HG03025 (cell line): ENCODE data around the gene PMIS2.
A peak's percentile ranks its signal among the peaks of the same experiment; 100 is the strongest.
"Not testable (repeated sequence)": the region's sequence is repeated elsewhere in the genome, so short reads cannot be mapped to it uniquely, and the experiment has no call there.

Experiments used
- ATAC-seq: cut with Tn5 transposase; IDR thresholded peaks from one replicate; pipeline ENCODE4 v1.9.1; 2021; ENCODE audit warnings: mild to moderate bottlenecking, moderate library complexity; ENCODE audit not compliant: unreplicated experiment, low FRiP score

The PMIS2 gene

GRCh38 chr19:35587321-35587720 is 1.3 kb downstream of the PMIS2 start:
- no peak for ATAC-seq

GRCh38 chr19:35590875-35591274 is 4.9 kb downstream of the PMIS2 start:
- ATAC-seq = no peak

- no peak for ATAC-seq
Observed at GRCh38 chr19:35592226-35592625, 6.3 kb downstream of the PMIS2 start.

GRCh38 chr19:35595026-35595425 is 9.1 kb downstream of the PMIS2 start:
- ATAC-seq = not testable (repeated sequence)

- no peak for ATAC-seq
Observed at GRCh38 chr19:35595928-35596327, 10.0 kb downstream of the PMIS2 start.

DNA sequence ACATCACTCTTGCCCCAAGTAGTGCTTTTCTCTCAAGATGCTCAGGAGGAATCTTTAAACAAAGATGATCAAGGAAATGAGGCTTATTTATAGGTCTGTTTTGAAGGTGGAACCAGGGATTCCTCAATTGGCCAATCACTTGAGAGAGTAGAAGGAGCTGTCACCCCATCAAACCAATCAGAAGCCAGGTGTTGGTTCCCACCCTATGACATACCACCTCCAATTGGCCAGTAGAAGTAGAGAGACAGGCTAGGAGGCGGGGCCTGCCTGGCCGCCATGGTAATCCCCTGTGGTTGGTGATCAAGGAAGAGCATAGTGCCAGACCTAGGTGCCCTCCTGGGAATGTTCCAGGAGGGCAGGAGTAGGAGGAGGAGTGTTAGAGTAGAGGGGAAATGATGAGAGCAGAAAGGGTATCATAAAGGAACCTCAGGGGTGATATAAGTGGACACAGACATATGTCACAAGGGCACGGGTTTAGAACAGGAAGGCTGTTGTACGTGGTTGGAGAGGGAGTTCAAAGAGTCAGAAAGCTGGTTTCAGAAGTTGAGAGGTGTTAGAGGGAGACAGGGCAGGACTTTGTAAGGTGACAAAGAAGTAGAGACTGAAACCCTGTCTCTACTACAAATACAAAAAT is 10.5 kb downstream of the PMIS2 start:
- no peak for ATAC-seq

DNA sequence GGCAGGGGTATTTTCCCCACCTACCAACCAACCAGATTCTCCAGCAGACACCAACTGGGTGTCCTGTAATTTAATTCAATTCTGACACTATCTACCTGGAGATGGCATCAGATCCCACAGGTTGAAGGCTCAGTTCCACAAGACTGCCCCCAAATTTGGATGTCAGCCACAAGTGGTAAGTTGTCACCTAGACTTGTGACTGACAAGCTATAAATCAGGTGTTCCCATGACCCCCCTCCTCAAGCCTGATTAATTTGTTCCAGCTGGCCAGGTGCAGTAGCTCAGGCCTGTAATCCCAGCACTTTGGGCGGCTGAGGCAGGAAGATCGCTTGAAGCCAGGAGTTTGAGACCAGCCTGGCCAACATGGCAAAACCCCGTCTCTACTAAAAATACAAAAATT is 16.0 kb downstream of the PMIS2 start:
- ATAC-seq = no peak

GRCh38 chr19:35604436-35604835 is 18.5 kb downstream of the PMIS2 start:
- ATAC-seq = not testable (repeated sequence)

DNA sequence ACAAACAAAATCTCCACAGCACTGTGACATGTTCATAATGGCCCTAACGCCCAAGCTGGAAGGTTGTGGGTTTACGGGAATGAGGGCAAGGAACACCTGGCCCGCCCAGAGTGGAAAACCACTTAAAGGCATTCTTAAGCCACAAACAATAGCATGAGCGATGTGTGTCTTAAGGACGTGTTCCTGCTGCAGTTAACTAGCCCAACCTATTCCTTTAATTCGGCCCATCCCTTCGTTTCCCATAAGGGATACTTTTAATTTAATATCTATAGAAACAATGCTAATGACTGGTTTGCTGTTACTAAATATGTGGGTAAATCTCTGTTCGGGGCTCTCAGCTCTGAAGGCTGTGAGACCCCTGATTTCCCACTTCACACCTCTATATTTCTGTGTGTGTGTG is 21.2 kb downstream of the PMIS2 start:
- ATAC-seq = not testable (repeated sequence)

DNA sequence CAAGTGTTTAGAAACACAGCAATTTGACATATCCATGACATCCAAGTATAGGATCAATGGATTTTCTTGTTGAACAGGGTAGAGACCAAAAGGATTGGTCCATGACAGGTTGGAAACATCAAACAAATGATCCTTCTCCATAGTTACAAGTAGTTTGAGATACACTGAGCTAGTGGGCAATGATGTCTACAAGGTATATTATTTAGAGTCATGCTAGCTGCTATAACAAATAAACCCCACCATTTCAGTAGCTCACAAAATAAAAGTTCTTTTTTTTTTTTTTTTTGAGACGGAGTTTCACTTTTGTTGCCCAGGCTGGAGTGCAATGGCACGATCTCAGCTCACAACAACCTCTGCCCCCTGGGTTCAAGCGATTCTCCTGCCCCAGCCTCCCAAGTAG is 21.7 kb downstream of the PMIS2 start:
- no peak for ATAC-seq

- ATAC-seq = no peak
Observed at GRCh38 chr19:35608251-35608650, 22.3 kb downstream of the PMIS2 start.

DNA sequence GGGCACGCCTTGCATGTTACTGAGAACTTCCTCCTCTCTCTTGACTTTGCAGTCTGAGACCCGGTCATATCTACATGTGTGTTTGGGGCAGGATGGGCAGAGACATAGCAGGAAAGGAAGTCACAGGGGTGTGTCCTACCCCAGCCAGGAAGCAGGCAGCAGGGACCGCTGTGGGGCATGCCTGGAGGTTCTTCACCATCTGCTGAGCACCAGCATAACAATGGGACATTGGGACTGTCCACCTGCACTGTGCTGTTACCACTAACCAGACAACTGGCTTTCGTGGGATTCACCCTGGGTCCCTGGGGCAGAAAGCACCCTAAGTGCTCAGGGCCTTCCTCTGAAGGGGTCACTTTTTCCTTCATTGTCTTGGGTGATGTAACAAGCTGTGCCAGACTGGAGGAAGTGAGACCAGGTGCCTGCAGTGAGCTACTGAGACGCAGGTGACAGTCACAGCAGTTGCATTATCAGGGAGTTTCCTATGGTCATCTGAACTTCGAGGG is 23.9 kb downstream of the PMIS2 start:
- no peak for ATAC-seq

- ATAC-seq = no peak
Observed at GRCh38 chr19:35612224-35612558, 26.2 kb downstream of the PMIS2 start.

- ATAC-seq = peak; percentile 51
Observed at GRCh38 chr19:35612559-35613321, 26.8 kb downstream of the PMIS2 start, which contains the start of gene HAUS5. Gene HAUS5 (plus strand): TSS chr19:35612735. CDS start chr19:35612795, 60 bp downstream.

GRCh38 chr19:35613574-35613973 is 27.6 kb downstream of the PMIS2 start:
- ATAC-seq = no peak

GRCh38 chr19:35615036-35615435 is 29.1 kb downstream of the PMIS2 start:
- no peak for ATAC-seq

- no peak for ATAC-seq
Observed at GRCh38 chr19:35618857-35619256, 32.9 kb downstream of the PMIS2 start.

DNA sequence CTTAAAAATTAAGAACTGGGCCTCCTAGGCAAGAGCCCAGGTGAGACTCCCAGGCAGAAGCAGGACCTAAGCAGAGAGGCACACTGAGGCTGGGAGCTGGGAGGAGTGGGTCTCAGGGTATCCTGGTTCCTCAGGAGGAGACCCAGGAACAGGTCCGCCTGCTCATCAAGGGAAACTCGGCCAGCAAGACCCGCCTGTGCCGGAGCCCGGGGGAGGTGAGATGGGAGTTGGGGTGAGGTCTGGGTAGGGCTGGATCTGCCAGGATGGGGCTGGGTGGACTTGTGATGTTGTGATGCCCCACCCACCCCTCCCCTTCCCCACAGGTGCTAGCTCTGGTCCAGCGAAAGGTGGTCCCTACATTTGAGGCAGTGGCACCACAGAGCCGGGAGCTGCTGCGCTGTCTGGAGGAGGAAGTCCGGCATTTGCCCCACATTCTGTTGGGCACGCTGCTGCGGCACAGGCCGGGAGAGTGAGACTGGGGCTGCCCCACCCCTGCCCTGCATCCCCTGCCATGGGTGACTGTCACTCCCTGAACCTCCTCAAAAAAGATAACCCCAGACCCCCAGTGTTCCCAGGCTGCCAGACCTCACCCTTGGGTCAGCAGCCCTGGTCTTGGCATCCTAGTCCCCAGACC is 33.4 kb downstream of the PMIS2 start:
- ATAC-seq = no peak

DNA sequence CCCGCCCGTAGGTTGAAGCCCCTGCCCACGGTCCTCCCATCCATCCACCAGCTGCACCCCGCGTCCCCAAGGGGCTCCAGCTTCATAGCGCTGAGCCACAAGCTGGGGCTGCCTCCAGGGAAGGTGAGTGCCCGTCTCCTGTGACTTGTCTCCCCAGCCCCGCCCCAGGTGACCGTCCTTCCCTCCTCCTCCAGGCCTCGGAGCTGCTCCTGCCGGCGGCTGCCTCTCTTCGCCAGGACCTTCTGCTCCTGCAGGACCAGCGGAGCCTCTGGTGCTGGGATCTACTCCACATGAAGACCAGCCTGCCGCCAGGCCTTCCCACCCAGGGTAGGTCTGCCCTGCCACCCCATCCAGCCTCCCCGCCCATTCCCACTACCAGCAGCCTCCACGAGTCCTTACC is 34.0 kb downstream of the PMIS2 start:
- ATAC-seq = no peak

DNA sequence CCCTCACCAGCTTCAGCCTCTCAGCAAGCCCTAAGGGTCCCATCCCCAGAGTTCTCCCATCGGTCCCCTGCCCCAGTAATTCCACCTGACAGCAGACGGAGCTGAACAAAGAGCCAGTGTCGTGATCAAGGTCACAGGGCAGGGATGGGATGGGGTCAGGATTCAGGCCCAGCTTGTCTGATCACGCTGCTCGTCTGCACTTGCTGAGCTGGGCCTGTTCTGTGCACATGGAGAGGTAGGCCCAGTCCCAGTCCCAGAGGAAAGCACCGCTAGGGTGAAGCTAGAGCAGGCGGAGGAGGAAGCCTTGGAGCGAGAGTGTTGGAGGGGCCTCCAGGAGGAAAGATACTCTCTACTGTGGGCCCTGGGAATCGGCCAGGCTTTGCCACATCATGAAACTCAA is 35.7 kb downstream of the PMIS2 start:
- ATAC-seq = no peak

DNA sequence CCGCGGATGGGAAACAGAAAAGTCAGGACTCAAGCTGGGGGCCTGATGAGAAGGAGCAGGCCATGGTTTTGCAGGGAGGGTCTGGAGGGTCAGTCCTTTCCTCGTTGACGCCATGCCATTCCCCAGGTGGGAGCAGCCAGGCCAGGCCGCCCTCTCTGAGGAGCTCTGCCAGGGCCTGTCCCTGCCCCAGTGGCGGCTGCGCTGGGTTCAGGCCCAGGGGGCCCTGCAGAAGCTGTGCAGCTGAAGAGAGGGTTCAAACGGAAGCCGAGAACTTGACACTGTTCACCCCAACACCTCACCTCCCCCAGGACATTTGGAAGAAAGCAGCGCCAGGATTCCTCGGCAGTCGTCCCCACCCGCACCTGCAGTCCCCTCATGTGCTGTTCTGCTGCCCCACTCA is 36.8 kb downstream of the PMIS2 start:
- no peak for ATAC-seq
